IMR-90 (cell line): ENCODE measurements around the gene LYZL1. TPM values are rescaled to one million over a fixed set of nuclear protein-coding genes. Genes with fewer than 3 reads are reported as not detected.

Experiments
- ATAC-seq: fragments of 200-7000 bp; cut with Tn5 transposase; 2 replicates; pipeline ENCODE4 v1.9.1; 2020; ENCODE audit warnings: low read depth, mild to moderate bottlenecking, moderate library complexity
- BruUV-seq: library from RNA; stranded (reverse); fragments of 400-500 nt; replicated peaks from 2 replicates; lab custom pipeline; 2021; lab: Mats Ljungman, UMichigan
- CTCF ChIA-PET: fragments of 300-600 bp; formaldehyde crosslinking; extraction: SDS; loops from one replicate; lab custom pipeline; 2021; ENCODE audit warnings: antibody characterized with exemption; lab: Yijun Ruan, JAX
- POLR2A ChIA-PET: fragments of 300-600 bp; sonication (Branson Sonifier 250); formaldehyde crosslinking; loops from one replicate; lab custom pipeline; 2022; ENCODE audit warnings: antibody characterized with exemption; ENCODE audit not compliant: unreplicated experiment; lab: Charles Lee
- DNase-seq: peaks from one replicate; pipeline ENCODE4 v3.0.0; 2013
- H2AFZ ChIP-seq: replicated peaks from 2 replicates; pipeline ENCODE3; 2013; ENCODE audit warnings: low read length, mild to moderate bottlenecking; ENCODE audit not compliant: poor library complexity
- H2AK5ac ChIP-seq: 2 replicates; pipeline ENCODE4 v1.6.1; 2013; ENCODE audit warnings: low read depth, low read length, inconsistent platforms
- H2AK9ac ChIP-seq: replicated peaks from 2 replicates; pipeline ENCODE3; 2013; ENCODE audit warnings: mild to moderate bottlenecking, low read depth, low read length, moderate library complexity; ENCODE audit not compliant: poor library complexity
- H2BK120ac ChIP-seq: 2 replicates; pipeline ENCODE4 v1.6.1; 2013; ENCODE audit warnings: low read depth, low read length, inconsistent platforms
- H2BK15ac ChIP-seq: 3 replicates; pipeline ENCODE4 v1.6.1; 2013; ENCODE audit warnings: low read depth, low read length, inconsistent platforms
- H2BK20ac ChIP-seq: 2 replicates; pipeline ENCODE4 v1.6.1; 2013; ENCODE audit warnings: low read depth, mild to moderate bottlenecking, inconsistent platforms, low read length, moderate library complexity
- H2BK5ac ChIP-seq: 2 replicates; pipeline ENCODE4 v1.6.1; 2013; ENCODE audit warnings: mild to moderate bottlenecking, low read depth, low read length, inconsistent platforms; ENCODE audit not compliant: poor library complexity, severe bottlenecking
- H3K14ac ChIP-seq: replicated peaks from 2 replicates; pipeline ENCODE4 v1.6.1; 2013; ENCODE audit warnings: low read depth, low read length, inconsistent platforms
- H3K18ac ChIP-seq: 2 replicates; pipeline ENCODE4 v1.6.1; 2013; ENCODE audit warnings: low read depth, low read length, control low read depth
- H3K23ac ChIP-seq: 2 replicates; pipeline ENCODE4 v1.6.1; 2013; ENCODE audit warnings: low read depth, low read length, inconsistent platforms
- H3K27ac ChIP-seq: 2 replicates; pipeline ENCODE4 v1.5.1; 2013; ENCODE audit warnings: mild to moderate bottlenecking, control low read depth, low read length; ENCODE audit not compliant: insufficient read depth
- H3K27me3 ChIP-seq: 2 replicates; pipeline ENCODE4 v1.6.1; 2013; ENCODE audit warnings: low read length; ENCODE audit not compliant: control insufficient read depth, insufficient read depth
- H3K36me3 ChIP-seq: 2 replicates; pipeline ENCODE4 v1.6.1; 2013; ENCODE audit warnings: low read length, mixed read lengths; ENCODE audit not compliant: control insufficient read depth, insufficient read depth
- H3K4ac ChIP-seq: 2 replicates; pipeline ENCODE4 v1.6.1; 2013; ENCODE audit warnings: low read depth, low read length, inconsistent platforms
- H3K4me1 ChIP-seq: 2 replicates; pipeline ENCODE4 v1.6.1; 2013; ENCODE audit warnings: low read length, mixed read lengths; ENCODE audit not compliant: control insufficient read depth, insufficient read depth
- H3K4me2 ChIP-seq: 2 replicates; pipeline ENCODE4 v1.6.1; 2013; ENCODE audit warnings: low read depth, mild to moderate bottlenecking, control low read depth, low read length, moderate library complexity
- H3K4me3 ChIP-seq: 2 replicates; pipeline ENCODE4 v1.5.1; 2013; ENCODE audit warnings: low read depth, mild to moderate bottlenecking, control low read depth, low read length, moderate library complexity; ENCODE audit not compliant: insufficient read depth
- H3K56ac ChIP-seq: 2 replicates; pipeline ENCODE4 v1.6.1; 2013; ENCODE audit warnings: low read length, inconsistent platforms; ENCODE audit not compliant: insufficient read depth; ENCODE audit errors: extremely low read depth
- H3K79me1 ChIP-seq, 2 experiments: 2 replicates each; pipeline ENCODE4 v1.6.1; 2013; ENCODE audit warnings: low read length in 2 of 2, inconsistent platforms in 1 of 2, low read depth in 1 of 2
- H3K9ac ChIP-seq: 2 replicates; pipeline ENCODE4 v1.6.1; 2013; ENCODE audit warnings: low read depth, low read length, control low read depth
- H3K9me1 ChIP-seq: 2 replicates; pipeline ENCODE4 v1.6.1; 2013; ENCODE audit warnings: low read length, inconsistent platforms; ENCODE audit not compliant: insufficient read depth
- H3K9me3 ChIP-seq: 2 replicates; pipeline ENCODE4 v1.6.1; 2013; ENCODE audit warnings: low read length; ENCODE audit not compliant: control insufficient read depth, insufficient read depth
- H4K20me1 ChIP-seq: 2 replicates; pipeline ENCODE4 v1.6.1; 2013; ENCODE audit warnings: low read length, inconsistent platforms; ENCODE audit not compliant: insufficient read depth
- H4K5ac ChIP-seq: 2 replicates; pipeline ENCODE4 v1.6.1; 2013; ENCODE audit warnings: mild to moderate bottlenecking, low read depth, low read length, control low read depth
- H4K8ac ChIP-seq, 2 experiments: 2 replicates each; pipeline ENCODE4 v1.6.1; 2013; ENCODE audit warnings: low read depth in 2 of 2, low read length in 2 of 2, control low read depth in 1 of 2, inconsistent platforms in 1 of 2
- H4K91ac ChIP-seq: 2 replicates; pipeline ENCODE4 v1.6.1; 2013; ENCODE audit warnings: low read depth, low read length, inconsistent platforms; ENCODE audit not compliant: insufficient read depth
- BHLHE40 ChIP-seq: fragments of 150-350 bp; IDR thresholded peaks from 2 replicates; pipeline ENCODE4 v1.6.1; 2016; ENCODE audit warnings: mild to moderate bottlenecking, low read depth, low read length
- CEBPB ChIP-seq: IDR thresholded peaks from 2 replicates; pipeline ENCODE4 v1.6.1; 2012; ENCODE audit warnings: low read depth, low read length, improper control_type of control experiment
- ELK1 ChIP-seq: fragments of 150-350 bp; IDR thresholded peaks from 2 replicates; pipeline ENCODE4 v1.6.1; 2016; ENCODE audit warnings: low read depth, mild to moderate bottlenecking, low read length, moderate library complexity, borderline replicate concordance
- FOS ChIP-seq: fragments of 150-350 bp; IDR thresholded peaks from 2 replicates; pipeline ENCODE4 v1.6.1; 2016; ENCODE audit warnings: low read depth, low read length
- MAFK ChIP-seq: IDR thresholded peaks from 2 replicates; pipeline ENCODE4 v1.6.1; 2012; ENCODE audit warnings: low read depth, low read length, improper control_type of control experiment
- MXI1 ChIP-seq: IDR thresholded peaks from 2 replicates; pipeline ENCODE4 v1.6.1; 2012; ENCODE audit warnings: low read depth, mild to moderate bottlenecking, low read length, moderate library complexity, borderline replicate concordance
- NFE2L2 ChIP-seq: fragments of 150-350 bp; IDR thresholded peaks from 2 replicates; pipeline ENCODE4 v1.6.1; 2016; ENCODE audit warnings: low read depth, mild to moderate bottlenecking, low read length
- POLR2A ChIP-seq: IDR thresholded peaks from 2 replicates; pipeline ENCODE4 v1.6.1; 2012; ENCODE audit warnings: mild to moderate bottlenecking, low read depth, low read length
- RAD21 ChIP-seq: IDR thresholded peaks from 2 replicates; pipeline ENCODE4 v1.6.1; 2012; ENCODE audit warnings: low read length, improper control_type of control experiment
- RCOR1 ChIP-seq: IDR thresholded peaks from 2 replicates; pipeline ENCODE4 v1.6.1; 2012; ENCODE audit warnings: mild to moderate bottlenecking, low read length, improper control_type of control experiment; ENCODE audit not compliant: insufficient replicate concordance
- RFX5 ChIP-seq: IDR thresholded peaks from 2 replicates; pipeline ENCODE4 v1.8.0; 2012; ENCODE audit warnings: low read depth, mild to moderate bottlenecking, low read length, moderate library complexity
- SMC3 ChIP-seq: fragments of 150-350 bp; IDR thresholded peaks from 2 replicates; pipeline ENCODE4 v1.6.1; 2016; ENCODE audit warnings: low read depth, mild to moderate bottlenecking, antibody characterized with exemption, low read length, moderate library complexity
- WGBS, 2 experiments: methylation state at CpG; one replicate each; pipeline versions ENCODE4 v1.1.5 to v1.1.7; 2013; ENCODE audit warnings: missing lambda C conversion rate in 2 of 2; ENCODE audit not compliant: insufficient read length in 1 of 2; ENCODE audit errors: extremely low coverage in 2 of 2; 5-methylcytosine and 5-hydroxymethylcytosine counted together
- dilution Hi-C: fragments of 300-500 bp; cut with HindIII; formaldehyde crosslinking; loops from one replicate; pipeline ENCODE4 v1.14.3; 2018; ENCODE audit warnings: low sequenced_read_pairs; ENCODE audit not compliant: unreplicated experiment
- in situ Hi-C: fragments of 300-500 bp; cut with MboI; formaldehyde crosslinking; loops from 3 replicates; pipeline ENCODE4 v1.14.3; 2019; ENCODE audit warnings: low sequenced_read_pairs, inconsistent platforms, mixed read lengths
- intact Hi-C: fragments of 100-400 bp; cut with micrococcal nuclease; formaldehyde crosslinking; loops from 2 replicates; pipeline ENCODE4 v1.10.0; 2022
- polyA plus RNA-seq, 3 experiments: library from polyadenylated mRNA; depleted of rRNA; stranded (reverse); fragments of >200 nt; gene quantifications; 2 replicates each; pipeline ENCODE4 v1.2.3, GENCODE V29; 2012; ENCODE audit warnings: low replicate concordance in 1 of 3
- total RNA-seq: library from RNA; depleted of rRNA; stranded (reverse); fragments of >200 nt; gene quantifications from 2 replicates; pipeline ENCODE4 v1.2.3, GENCODE V29; 2012
- TF ChIP-seq, protein P1 (sequence below): conservative IDR thresholded peaks from 2 replicates; pipeline ENCODE4 v1.5.1; 2012; ENCODE audit warnings: mild to moderate bottlenecking, low read depth, low read length, improper control_type of control experiment
- TF ChIP-seq, protein P2 (sequence below): fragments of 150-350 bp; IDR thresholded peaks from 2 replicates; pipeline ENCODE4 v1.6.1; 2017; ENCODE audit warnings: mild to moderate bottlenecking, antibody characterized with exemption, low read length, low read depth

LYZL1 gene
- total and polyA plus RNA-seq, 2 of the 4 experiments (the other 2 are of a cell fraction): not detected

GRCh38 chr10:29345910-29346209, 57.0 kb downstream of the LYZL1 start:
- Histone ChIP-seq H3K56ac (no peak overlapping the region), H3K9ac (no peak overlapping the region), H4K5ac (no peak overlapping the region), H2BK120ac (no peak overlapping the region), H2BK15ac (no peak overlapping the region), H2AK5ac (no peak overlapping the region), H3K18ac (no peak overlapping the region), H4K8ac (no peak overlapping the region), H3K9me1 (no peaks in the 10 kb centered on the region), H3K79me1 (no peaks in the 10 kb centered on the region), H3K4me1 (no peaks in the 10 kb centered on the region), H4K91ac (no peak overlapping the region), H3K27me3 (peaks cover 37% of the 10 kb centered on the region), H3K27ac (no peak overlapping the region), H3K9me3 (0 out of 2 replicates have a peak, but pooled peaks cover 2% of the 10 kb centered on the region), H3K23ac (no peak overlapping the region), H3K4ac (no peak overlapping the region), H2AK9ac (no peak overlapping the region), H2AFZ (no peak overlapping the region), H3K4me3 (no peak overlapping the region), H2BK20ac (no peak overlapping the region), H3K36me3 (no peaks in the 10 kb centered on the region), H3K4me2 (no peak overlapping the region), H3K14ac (no peak overlapping the region), H2BK5ac (no peak overlapping the region), H4K20me1 (no peaks in the 10 kb centered on the region)
- no peak for TF ChIP-seq NFE2L2
- no peak for TF ChIP-seq ELK1
- TF ChIP-seq MXI1: no peak
- no peak for TF ChIP-seq SMC3
- no peak for TF ChIP-seq BHLHE40
- TF ChIP-seq RAD21: no peak
- TF ChIP-seq RCOR1: no peak
- TF ChIP-seq CEBPB: no peak
- TF ChIP-seq FOS: no peak
- no peak for TF ChIP-seq MAFK
- TF ChIP-seq, protein P1, sequence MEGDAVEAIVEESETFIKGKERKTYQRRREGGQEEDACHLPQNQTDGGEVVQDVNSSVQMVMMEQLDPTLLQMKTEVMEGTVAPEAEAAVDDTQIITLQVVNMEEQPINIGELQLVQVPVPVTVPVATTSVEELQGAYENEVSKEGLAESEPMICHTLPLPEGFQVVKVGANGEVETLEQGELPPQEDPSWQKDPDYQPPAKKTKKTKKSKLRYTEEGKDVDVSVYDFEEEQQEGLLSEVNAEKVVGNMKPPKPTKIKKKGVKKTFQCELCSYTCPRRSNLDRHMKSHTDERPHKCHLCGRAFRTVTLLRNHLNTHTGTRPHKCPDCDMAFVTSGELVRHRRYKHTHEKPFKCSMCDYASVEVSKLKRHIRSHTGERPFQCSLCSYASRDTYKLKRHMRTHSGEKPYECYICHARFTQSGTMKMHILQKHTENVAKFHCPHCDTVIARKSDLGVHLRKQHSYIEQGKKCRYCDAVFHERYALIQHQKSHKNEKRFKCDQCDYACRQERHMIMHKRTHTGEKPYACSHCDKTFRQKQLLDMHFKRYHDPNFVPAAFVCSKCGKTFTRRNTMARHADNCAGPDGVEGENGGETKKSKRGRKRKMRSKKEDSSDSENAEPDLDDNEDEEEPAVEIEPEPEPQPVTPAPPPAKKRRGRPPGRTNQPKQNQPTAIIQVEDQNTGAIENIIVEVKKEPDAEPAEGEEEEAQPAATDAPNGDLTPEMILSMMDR: no peak
- TF ChIP-seq, protein P2, sequence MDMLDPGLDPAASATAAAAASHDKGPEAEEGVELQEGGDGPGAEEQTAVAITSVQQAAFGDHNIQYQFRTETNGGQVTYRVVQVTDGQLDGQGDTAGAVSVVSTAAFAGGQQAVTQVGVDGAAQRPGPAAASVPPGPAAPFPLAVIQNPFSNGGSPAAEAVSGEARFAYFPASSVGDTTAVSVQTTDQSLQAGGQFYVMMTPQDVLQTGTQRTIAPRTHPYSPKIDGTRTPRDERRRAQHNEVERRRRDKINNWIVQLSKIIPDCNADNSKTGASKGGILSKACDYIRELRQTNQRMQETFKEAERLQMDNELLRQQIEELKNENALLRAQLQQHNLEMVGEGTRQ: no peak
- no peak for TF ChIP-seq RFX5
- TF ChIP-seq POLR2A: no peak
- no TSS peak for BruUV-seq
- intact Hi-C loops: no loop called here
- ChIA-PET CTCF (no interaction called here), POLR2A (no interaction called here)
- in situ Hi-C loops: no loop called here
- DNase-seq (no peak), ATAC-seq (no peak)
- WGBS, 2 experiments: 80% methylated on average over 1 of the region's 3 CpGs; no CpG with 5 or more reads in 1 of the 2 experiments
- dilution Hi-C loops: no loop called here
